Endodermal cell (in vitro differentiated cells): ENCODE measurements around the gene TIAM2. TPM values are rescaled to one million over a fixed set of nuclear protein-coding genes. Genes with fewer than 3 reads are reported as not detected.

Experiments used
- DNase-seq: peaks from one replicate; pipeline ENCODE4 v3.0.0-alpha.2; 2017
- H3K27ac ChIP-seq: 2 replicates; pipeline ENCODE4 v1.5.1; 2013; ENCODE audit warnings: mild to moderate bottlenecking, low read depth, low read length, moderate library complexity
- H3K27me3 ChIP-seq: 2 replicates; pipeline ENCODE4 v1.6.1; 2013; ENCODE audit warnings: mild to moderate bottlenecking, low read length, moderate library complexity; ENCODE audit not compliant: insufficient read depth, control insufficient read depth, poor library complexity, severe bottlenecking
- H3K36me3 ChIP-seq: 2 replicates; pipeline ENCODE4 v1.7.0; 2013; ENCODE audit warnings: mild to moderate bottlenecking, low read length, moderate library complexity; ENCODE audit not compliant: control insufficient read depth, insufficient read depth
- H3K4me1 ChIP-seq: one replicate; pipeline ENCODE4 v1.7.0; 2013; ENCODE audit warnings: low read length; ENCODE audit not compliant: control insufficient read depth, insufficient read depth
- H3K4me3 ChIP-seq: 2 replicates; pipeline ENCODE4 v1.5.1; 2013; ENCODE audit warnings: mild to moderate bottlenecking, low read length, moderate library complexity
- H3K9ac ChIP-seq: 2 replicates; pipeline ENCODE4 v1.6.1; 2013; ENCODE audit warnings: mild to moderate bottlenecking, low read length, moderate library complexity; ENCODE audit not compliant: poor library complexity, severe bottlenecking; ENCODE audit errors: extremely low read depth
- H3K9me3 ChIP-seq: 2 replicates; pipeline ENCODE4 v1.6.1; 2013; ENCODE audit warnings: mild to moderate bottlenecking, low read length, moderate library complexity; ENCODE audit not compliant: control insufficient read depth
- H3K27ac Mint-ChIP-seq: 2 replicates; pipeline ENCODE4 v1.8.0; 2020; ENCODE audit warnings: mixed read lengths
- H3K27me3 Mint-ChIP-seq: 2 replicates; pipeline ENCODE4 v1.8.0; 2021; ENCODE audit warnings: mild to moderate bottlenecking, mixed read lengths; ENCODE audit not compliant: insufficient read depth
- H3K36me3 Mint-ChIP-seq: 2 replicates; pipeline ENCODE4 v1.8.0; 2020; ENCODE audit warnings: low read depth, mixed read lengths
- H3K4me1 Mint-ChIP-seq: 2 replicates; pipeline ENCODE4 v1.8.0; 2020; ENCODE audit warnings: mixed read lengths
- H3K4me3 Mint-ChIP-seq: 2 replicates; pipeline ENCODE4 v1.8.0; 2020; ENCODE audit warnings: mild to moderate bottlenecking, moderate library complexity, mixed read lengths
- H3K9me3 Mint-ChIP-seq: 2 replicates; pipeline ENCODE4 v1.8.0; 2020; ENCODE audit warnings: mild to moderate bottlenecking, mixed read lengths
- CTCF ChIP-seq: fragments of 200-600 bp; sonication (generic); conservative IDR thresholded peaks from 2 replicates; pipeline ENCODE4 v1.5.0; 2021; ENCODE audit warnings: antibody characterized with exemption, mild to moderate bottlenecking
- WGBS, 2 experiments: methylation state at CpG; one replicate each; pipeline versions ENCODE4 v1.1.5 to v1.1.7; 2013; ENCODE audit warnings: missing lambda C conversion rate in 2 of 2, mixed read lengths in 1 of 2; ENCODE audit not compliant: insufficient coverage in 1 of 2, insufficient read length in 1 of 2; 5-methylcytosine and 5-hydroxymethylcytosine counted together
- total RNA-seq, 2 donors: library from RNA; stranded (reverse); fragmentation: NEBNext Ultra II Directional in 1 of 2; extraction: Animal tissue kit (Norgen Biotek cat#: 25700) in 1 of 2; gene quantifications; 2 replicates in 1 of 2; 3 replicates in 1 of 2; pipeline ENCODE4 v1.2.1, GENCODE V29; 2021

The TIAM2 gene
- total RNA-seq, 2 donors from 2014 or later = 15.7 to 17.5 TPM

- Histone ChIP-seq H3K36me3 (no peaks in the 10 kb centered on the region), H3K4me3 (no peak overlapping the region), H3K9ac (no peak overlapping the region), H3K27ac (no peak overlapping the region), H3K4me1 (peaks cover 4% of the 10 kb centered on the region), H3K27me3 (no peaks in the 10 kb centered on the region), H3K9me3 (no peaks in the 10 kb centered on the region)
- no peak overlapping the region for H3K4me3 Mint-ChIP-seq
- no peak for DNase-seq
- TF ChIP-seq CTCF = no peak
- H3K27ac Mint-ChIP-seq = no peak overlapping the region
- H3K9me3 Mint-ChIP-seq = no peaks in the 10 kb centered on the region
- H3K4me1 Mint-ChIP-seq = peaks cover 18% of the 10 kb centered on the region
- 85 to 89% methylated on average over 9 of the region's 9 CpGs for WGBS, 2 experiments
- H3K36me3 Mint-ChIP-seq = peaks cover 6% of the 10 kb centered on the region
- no peaks in the 10 kb centered on the region for H3K27me3 Mint-ChIP-seq
Measured at GRCh38 chr6:155150967-155151671, 156.0 kb downstream of the TIAM2 start.

DNA sequence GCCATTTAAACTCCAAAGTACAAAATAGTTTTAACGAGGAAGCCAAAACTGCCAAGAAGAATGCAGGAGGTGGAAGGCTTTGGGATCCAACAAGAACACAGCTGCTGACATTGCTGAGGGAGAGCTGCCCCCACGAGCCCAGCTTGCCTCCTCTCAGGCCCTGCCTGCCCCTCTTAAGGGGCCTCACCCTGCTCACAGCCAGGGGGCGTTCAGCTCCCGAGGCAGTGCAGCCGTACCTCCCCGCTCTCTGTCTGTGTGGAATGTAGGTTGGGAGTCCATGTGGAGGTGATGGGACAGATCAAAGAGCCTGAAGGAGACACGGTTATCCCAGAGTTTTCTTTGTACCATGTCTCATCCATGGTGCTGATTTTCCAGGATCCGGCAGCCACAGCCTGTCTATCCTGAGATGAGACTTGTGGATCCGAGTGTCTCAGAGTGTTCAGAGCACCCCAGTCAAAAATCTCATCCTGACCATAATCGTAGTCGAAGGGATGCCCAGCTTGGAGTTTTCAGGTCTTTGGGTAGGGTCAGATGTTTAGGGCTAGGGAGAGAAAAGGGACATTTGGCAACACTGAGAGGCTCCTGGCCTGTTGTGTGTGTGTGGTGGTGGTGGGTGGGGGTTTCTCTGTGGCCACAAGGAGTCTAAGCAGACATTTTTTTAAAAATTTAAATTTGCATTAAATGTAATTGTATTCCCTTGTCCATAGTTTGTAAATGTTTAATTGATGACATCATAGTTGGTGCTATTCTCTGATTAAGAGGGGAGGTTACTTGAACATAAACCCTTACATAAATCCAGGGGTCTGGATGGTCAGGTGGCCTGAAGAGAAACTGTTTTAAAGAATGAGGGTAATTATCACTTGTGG, 157.3 kb downstream of the TIAM2 start:
- H3K27ac ChIP-seq = no peak overlapping the region
- Mint-ChIP-seq H3K27ac (no peak overlapping the region), H3K9me3 (no peaks in the 10 kb centered on the region), H3K4me1 (peaks cover 18% of the 10 kb centered on the region), H3K27me3 (no peaks in the 10 kb centered on the region), H3K4me3 (no peak overlapping the region), H3K36me3 (peaks cover 6% of the 10 kb centered on the region)
- no peak overlapping the region for H3K9ac ChIP-seq
- peak; percentile 83 for DNase-seq
- H3K9me3 ChIP-seq = no peaks in the 10 kb centered on the region
- TF ChIP-seq CTCF = peak; percentile 85
- H3K4me1 ChIP-seq = peaks cover 4% of the 10 kb centered on the region
- H3K4me3 ChIP-seq = no peak overlapping the region
- 79 to 83% methylated on average over 3 to 11 of the region's 11 CpGs for WGBS, 2 experiments
- no peaks in the 10 kb centered on the region for H3K27me3 ChIP-seq
- H3K36me3 ChIP-seq = no peaks in the 10 kb centered on the region

DNA sequence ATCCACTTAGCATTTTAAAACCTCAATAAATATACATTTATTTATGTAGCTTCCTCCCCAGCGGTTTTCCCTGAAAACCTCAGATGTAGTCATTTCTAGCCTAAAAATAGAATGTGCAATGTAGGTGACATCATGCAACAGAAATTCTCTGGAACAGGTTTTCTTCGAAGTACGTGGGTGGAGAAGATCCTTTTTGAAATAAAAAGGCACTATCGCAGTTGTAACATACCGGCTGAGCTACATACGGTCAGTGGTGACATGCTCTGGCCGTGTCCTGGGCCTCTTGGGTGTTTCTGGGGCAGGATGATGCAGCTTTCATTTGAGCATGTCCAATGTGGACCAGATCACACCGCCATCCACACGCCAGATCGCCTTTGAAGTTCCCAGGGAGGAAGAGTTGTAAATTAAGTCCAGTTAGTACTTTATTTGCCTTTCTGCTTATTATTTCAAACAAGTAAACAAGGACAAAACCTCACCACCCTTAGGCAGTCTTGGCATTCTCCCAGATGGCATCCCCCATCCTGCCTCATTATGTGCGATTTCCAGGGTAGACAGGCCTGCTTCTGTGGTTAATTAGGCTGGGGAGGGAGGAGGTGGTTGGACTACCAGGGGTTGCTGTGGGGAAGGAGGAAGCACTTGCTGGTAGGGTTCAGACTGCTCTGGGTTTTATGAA, 159.2 kb downstream of the TIAM2 start:
- no peaks in the 10 kb centered on the region for H3K9me3 ChIP-seq
- no peak for DNase-seq
- H3K27ac ChIP-seq = no peak overlapping the region
- Mint-ChIP-seq H3K4me1 (peaks cover 13% of the 10 kb centered on the region), H3K9me3 (no peaks in the 10 kb centered on the region), H3K27ac (no peak overlapping the region), H3K4me3 (no peak overlapping the region), H3K36me3 (peaks cover 6% of the 10 kb centered on the region), H3K27me3 (no peaks in the 10 kb centered on the region)
- no peak overlapping the region for H3K9ac ChIP-seq
- H3K4me1 ChIP-seq = peaks cover 4% of the 10 kb centered on the region
- no peaks in the 10 kb centered on the region for H3K27me3 ChIP-seq
- H3K4me3 ChIP-seq = no peak overlapping the region
- WGBS, 2 experiments = 92 to 93% methylated on average over 7 to 11 of the region's 11 CpGs
- H3K36me3 ChIP-seq = no peaks in the 10 kb centered on the region
- no peak for TF ChIP-seq CTCF
